H9 (cell line): Measurements from ENCODE around the gene PTPRR. TPM values are rescaled to one million over a fixed set of nuclear protein-coding genes. Genes with fewer than 3 reads are reported as not detected.

Source experiments
- DNase-seq: peaks from one replicate; pipeline ENCODE4 v3.0.0-alpha.2; 2017
- H2AFZ ChIP-seq: one replicate; pipeline ENCODE4 v1.6.1; 2013; ENCODE audit warnings: mild to moderate bottlenecking, low read length, control low read depth, moderate library complexity
- H2AK5ac ChIP-seq: 2 replicates; pipeline ENCODE4 v1.6.1; 2013; ENCODE audit warnings: low read length, control low read depth, mixed read lengths; ENCODE audit not compliant: insufficient read length
- H2BK120ac ChIP-seq: one replicate; pipeline ENCODE4 v1.6.1; 2013; ENCODE audit warnings: low read depth, mild to moderate bottlenecking, low read length, control low read depth, inconsistent platforms; ENCODE audit not compliant: poor library complexity, severe bottlenecking
- H2BK12ac ChIP-seq: 2 replicates; pipeline ENCODE4 v1.6.1; 2013; ENCODE audit warnings: low read length, control low read depth, mixed read lengths, low read depth; ENCODE audit not compliant: insufficient read length
- H2BK15ac ChIP-seq: 2 replicates; pipeline ENCODE4 v1.6.1; 2013; ENCODE audit warnings: low read depth, low read length, control low read depth
- H2BK20ac ChIP-seq: one replicate; pipeline ENCODE4 v1.6.1; 2013; ENCODE audit warnings: low read depth, mild to moderate bottlenecking, low read length, control low read depth, inconsistent platforms; ENCODE audit not compliant: poor library complexity, severe bottlenecking
- H2BK5ac ChIP-seq: 2 replicates; pipeline ENCODE4 v1.6.1; 2013; ENCODE audit warnings: low read length, control low read depth, mixed read lengths; ENCODE audit not compliant: insufficient read length
- H3K14ac ChIP-seq: 2 replicates; pipeline ENCODE4 v1.6.1; 2013; ENCODE audit warnings: low read length, control low read depth; ENCODE audit not compliant: insufficient read depth
- H3K18ac ChIP-seq: 2 replicates; pipeline ENCODE4 v1.6.1; 2013; ENCODE audit warnings: low read depth, mild to moderate bottlenecking, mixed read lengths, low read length, control low read depth; ENCODE audit not compliant: insufficient read length
- H3K23ac ChIP-seq: 2 replicates; pipeline ENCODE4 v1.6.1; 2013; ENCODE audit warnings: low read length, control low read depth, mixed read lengths, low read depth; ENCODE audit not compliant: insufficient read length
- H3K23me2 ChIP-seq: 2 replicates; pipeline ENCODE4 v1.6.1; 2013; ENCODE audit warnings: low read depth, mild to moderate bottlenecking, mixed read lengths, low read length, control low read depth; ENCODE audit not compliant: insufficient read length, poor library complexity, severe bottlenecking
- H3K27ac ChIP-seq: 2 replicates; pipeline ENCODE4 v1.5.1; 2013; ENCODE audit warnings: low read length, control low read depth, mixed read lengths, low read depth; ENCODE audit not compliant: insufficient read length
- H3K27me3 ChIP-seq: 2 replicates; pipeline ENCODE4 v1.6.1; 2013; ENCODE audit warnings: low read length, control low read depth, inconsistent platforms; ENCODE audit not compliant: insufficient read depth
- H3K4ac ChIP-seq: 2 replicates; pipeline ENCODE4 v1.6.1; 2013; ENCODE audit warnings: low read depth, mild to moderate bottlenecking, control low read depth, inconsistent platforms, low read length, moderate library complexity
- H3K4me1 ChIP-seq: 2 replicates; pipeline ENCODE4 v1.6.1; 2013; ENCODE audit warnings: low read length, control low read depth, inconsistent platforms; ENCODE audit not compliant: insufficient read depth
- H3K4me2 ChIP-seq: 2 replicates; pipeline ENCODE4 v1.6.1; 2013; ENCODE audit warnings: low read length, control low read depth, mixed read lengths; ENCODE audit not compliant: insufficient read length, insufficient read depth
- H3K56ac ChIP-seq: 2 replicates; pipeline ENCODE4 v1.6.1; 2013; ENCODE audit warnings: low read depth, mild to moderate bottlenecking, mixed read lengths, low read length, control low read depth; ENCODE audit not compliant: insufficient read length
- H3K79me1 ChIP-seq: 2 replicates; pipeline ENCODE4 v1.6.1; 2013; ENCODE audit warnings: low read depth, mild to moderate bottlenecking, moderate library complexity, low read length, control low read depth, inconsistent platforms; ENCODE audit not compliant: insufficient read depth, poor library complexity, severe bottlenecking
- H3K79me2 ChIP-seq: 2 replicates; pipeline ENCODE4 v1.6.1; 2013; ENCODE audit warnings: low read length, control low read depth, inconsistent platforms; ENCODE audit not compliant: insufficient read depth
- H3K9ac ChIP-seq: 2 replicates; pipeline ENCODE4 v1.6.1; 2013; ENCODE audit warnings: low read length, control low read depth, mixed read lengths; ENCODE audit not compliant: insufficient read length; ENCODE audit errors: extremely low read depth
- H3K9me3 ChIP-seq: one replicate; pipeline ENCODE4 v1.6.1; 2013; ENCODE audit warnings: low read depth, low read length, inconsistent platforms; ENCODE audit not compliant: control insufficient read depth
- H3T11ph ChIP-seq: one replicate; pipeline ENCODE4 v1.6.1; 2013; ENCODE audit warnings: mild to moderate bottlenecking, low read length, control low read depth, inconsistent platforms
- H4K20me1 ChIP-seq: one replicate; pipeline ENCODE4 v1.6.1; 2013; ENCODE audit not compliant: control insufficient read depth, insufficient read length, insufficient read depth
- H4K5ac ChIP-seq: 2 replicates; pipeline ENCODE4 v1.6.1; 2013; ENCODE audit warnings: low read depth, mild to moderate bottlenecking, mixed read lengths, low read length, control low read depth; ENCODE audit not compliant: insufficient read length
- H4K8ac ChIP-seq: replicated peaks from 2 replicates; pipeline ENCODE4 v1.6.1; 2013; ENCODE audit warnings: low read length, control low read depth, mixed read lengths, low read depth; ENCODE audit not compliant: insufficient read length
- H4K91ac ChIP-seq: 2 replicates; pipeline ENCODE4 v1.6.1; 2013; ENCODE audit warnings: low read depth, mild to moderate bottlenecking, moderate library complexity, mixed read lengths, low read length, control low read depth; ENCODE audit not compliant: insufficient read length
- H3K27ac Mint-ChIP-seq, 3 experiments: 2 replicates in 2 of 3; 3 replicates in 1 of 3; pipeline ENCODE4 v1.8.0; 2020 to 2021; ENCODE audit warnings: mixed read lengths in 3 of 3, mild to moderate bottlenecking in 1 of 3, moderate library complexity in 1 of 3
- H3K27me3 Mint-ChIP-seq: 2 replicates; pipeline ENCODE4 v1.8.0; 2021; ENCODE audit warnings: low read depth, mild to moderate bottlenecking, moderate library complexity, mixed read lengths
- H3K36me3 Mint-ChIP-seq, 3 experiments: 2 replicates in 2 of 3; 3 replicates in 1 of 3; pipeline ENCODE4 v1.8.0; 2020 to 2021; ENCODE audit warnings: low read depth in 3 of 3, mixed read lengths in 3 of 3; ENCODE audit not compliant: insufficient read depth in 1 of 3
- H3K4me1 Mint-ChIP-seq, 2 experiments: 2 replicates each; pipeline ENCODE4 v1.8.0; 2020; ENCODE audit warnings: mixed read lengths in 2 of 2
- H3K4me3 Mint-ChIP-seq, 2 experiments: 2 replicates in 1 of 2; 3 replicates in 1 of 2; pipeline ENCODE4 v1.8.0; 2020 to 2021; ENCODE audit warnings: mild to moderate bottlenecking in 2 of 2, mixed read lengths in 2 of 2, moderate library complexity in 1 of 2
- H3K9me3 Mint-ChIP-seq, 2 experiments: 2 replicates in 1 of 2; 3 replicates in 1 of 2; pipeline ENCODE4 v1.8.0; 2020; ENCODE audit warnings: mild to moderate bottlenecking in 2 of 2, mixed read lengths in 2 of 2, moderate library complexity in 1 of 2
- WGBS: extraction: QIAGEN DNeasy Blood & Tissue Kit; methylation state at CpG from one replicate; pipeline ENCODE4 v1.1.7; 2013; ENCODE audit warnings: missing lambda C conversion rate, low lambda C conversion rate, mixed read lengths; ENCODE audit not compliant: insufficient read length; ENCODE audit errors: extremely low coverage; 5-methylcytosine and 5-hydroxymethylcytosine counted together
- total RNA-seq: library from RNA; stranded (reverse); gene quantifications from 2 replicates; pipeline ENCODE4 v1.2.1, GENCODE V29; 2021
- TF ChIP-seq, protein P1 (sequence below): fragments of 200-600 bp; sonication (generic); conservative IDR thresholded peaks from 3 replicates; pipeline ENCODE4 v1.8.0; 2021; ENCODE audit warnings: antibody characterized with exemption, mild to moderate bottlenecking

Gene PTPRR
- total RNA-seq, 1 experiment from 2014 or later = 0.22 TPM

- H4K20me1 ChIP-seq = no peaks in the 10 kb centered on the region
- WGBS = no CpG with 5 or more reads among the region's 4 CpGs
- H2BK12ac ChIP-seq = no peak overlapping the region
- H3K79me1 ChIP-seq = no peaks in the 10 kb centered on the region
- H3K23ac ChIP-seq = no peak overlapping the region
- no peak overlapping the region for H2AFZ ChIP-seq
- H3K4me2 ChIP-seq = no peak overlapping the region
- H3K56ac ChIP-seq = no peak overlapping the region
- H3K79me2 ChIP-seq = no peaks in the 10 kb centered on the region
- no peak overlapping the region for H4K91ac ChIP-seq
- H2AK5ac ChIP-seq = no peak overlapping the region
- no peak overlapping the region for H2BK5ac ChIP-seq
- no peaks in the 10 kb centered on the region for H3K27me3 ChIP-seq
- no peak overlapping the region for H3K18ac ChIP-seq
- Mint-ChIP-seq H3K4me3 (no peak overlapping the region), H3K9me3 (no peaks in the 10 kb centered on the region), H3K36me3 (no peaks in the 10 kb centered on the region), H3K4me1 (peaks cover 29 to 35% of the 10 kb centered on the region in 2 experiments), H3K27me3 (no peaks in the 10 kb centered on the region; the same call in 1 of the 2 replicates), H3K27ac (peak overlapping the region in 1 of 3 experiments; percentile 40; a peak in 1 of 7 replicates)
- H4K8ac ChIP-seq = no peak overlapping the region
- no peak overlapping the region for H2BK120ac ChIP-seq
- DNase-seq = no peak
- no peak overlapping the region for H3K9ac ChIP-seq
- H3K4me1 ChIP-seq = peaks cover 4% of the 10 kb centered on the region; the same call in 1 of the 2 replicates
- H2BK15ac ChIP-seq = no peak overlapping the region
- no peaks in the 10 kb centered on the region for H3K9me3 ChIP-seq
- TF ChIP-seq, protein P1, sequence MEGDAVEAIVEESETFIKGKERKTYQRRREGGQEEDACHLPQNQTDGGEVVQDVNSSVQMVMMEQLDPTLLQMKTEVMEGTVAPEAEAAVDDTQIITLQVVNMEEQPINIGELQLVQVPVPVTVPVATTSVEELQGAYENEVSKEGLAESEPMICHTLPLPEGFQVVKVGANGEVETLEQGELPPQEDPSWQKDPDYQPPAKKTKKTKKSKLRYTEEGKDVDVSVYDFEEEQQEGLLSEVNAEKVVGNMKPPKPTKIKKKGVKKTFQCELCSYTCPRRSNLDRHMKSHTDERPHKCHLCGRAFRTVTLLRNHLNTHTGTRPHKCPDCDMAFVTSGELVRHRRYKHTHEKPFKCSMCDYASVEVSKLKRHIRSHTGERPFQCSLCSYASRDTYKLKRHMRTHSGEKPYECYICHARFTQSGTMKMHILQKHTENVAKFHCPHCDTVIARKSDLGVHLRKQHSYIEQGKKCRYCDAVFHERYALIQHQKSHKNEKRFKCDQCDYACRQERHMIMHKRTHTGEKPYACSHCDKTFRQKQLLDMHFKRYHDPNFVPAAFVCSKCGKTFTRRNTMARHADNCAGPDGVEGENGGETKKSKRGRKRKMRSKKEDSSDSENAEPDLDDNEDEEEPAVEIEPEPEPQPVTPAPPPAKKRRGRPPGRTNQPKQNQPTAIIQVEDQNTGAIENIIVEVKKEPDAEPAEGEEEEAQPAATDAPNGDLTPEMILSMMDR = no peak
- no peak overlapping the region for H2BK20ac ChIP-seq
- H3K27ac ChIP-seq = no peak overlapping the region
- no peaks in the 10 kb centered on the region for H3K23me2 ChIP-seq
- H3T11ph ChIP-seq = no peak overlapping the region
- H3K4ac ChIP-seq = no peak overlapping the region
- H3K14ac ChIP-seq = no peak overlapping the region
- no peak overlapping the region for H4K5ac ChIP-seq
These were observed 303.1 kb downstream of the PTPRR start for GRCh38 chr12:70617450-70617849.
